Mucosa of gallbladder (tissue), 1 donor: ENCODE data around the gene AKAP3. TPM values are rescaled to one million over a fixed set of nuclear protein-coding genes. Genes with fewer than 3 reads are reported as not detected.

Experiments
- DNase-seq: peaks from one replicate; pipeline ENCODE4 v3.0.0-alpha.2; 2020; ENCODE audit warnings: low spot score
- total RNA-seq: library from RNA; stranded (reverse); gene quantifications from one replicate; pipeline ENCODE4 v1.2.1, GENCODE V29; 2021
- donor health status: DM: no; HTN: no; CAD: no.

AKAP3 gene
- 1.0 TPM for total RNA-seq

DNA sequence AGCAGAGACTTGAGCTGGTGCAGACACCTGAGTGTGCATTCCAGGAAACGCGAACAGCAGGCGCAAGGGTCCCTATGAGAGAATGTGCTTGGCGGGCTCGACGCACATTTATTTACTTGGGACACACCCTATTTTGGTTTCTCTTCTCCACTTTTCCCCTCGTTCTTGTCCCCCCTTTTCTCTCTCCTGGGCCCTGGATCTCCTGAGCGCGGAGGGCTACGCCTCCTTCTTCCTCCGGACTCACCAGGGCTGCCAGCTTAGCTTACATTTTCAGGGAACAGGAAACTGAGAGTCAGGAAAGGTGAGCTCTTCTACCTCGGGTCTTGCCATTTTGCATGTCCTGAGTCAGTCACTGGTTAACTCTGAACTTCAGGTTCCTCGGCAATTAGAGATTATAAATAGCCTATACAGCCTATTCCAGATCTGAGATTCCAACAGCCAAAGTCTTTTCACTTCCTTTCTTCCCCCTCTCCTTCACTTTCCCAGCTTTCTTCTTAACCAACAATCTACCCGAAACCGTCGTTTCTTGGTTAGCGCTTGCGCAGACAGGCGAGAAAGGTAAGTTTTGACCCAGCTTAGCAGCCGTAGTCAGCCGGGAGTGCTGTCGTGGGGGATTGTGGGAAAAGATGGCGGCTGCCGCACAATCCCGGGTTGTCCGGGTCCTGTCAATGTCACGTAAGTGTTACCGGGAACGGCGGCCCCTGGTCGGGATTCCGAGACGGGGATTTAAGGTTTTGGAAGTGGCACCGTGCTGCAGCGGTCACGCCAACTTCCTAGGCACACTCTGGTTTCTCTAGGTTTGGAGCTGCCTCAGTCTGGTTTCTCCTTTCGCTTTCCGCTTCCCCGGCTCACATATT is at the start of gene AKAP3, which contains the start of gene NDUFA9:
Gene AKAP3 (minus strand): TSS at position 551 of the 857 bp plus-strand sequence. CDS start 10,855 bp downstream, outside the sequence.
Gene NDUFA9 (plus strand): TSS at position 614 of the 857 bp plus-strand sequence. CDS start 13 bp downstream, at position 627.
- peak; percentile 90 for DNase-seq

DNA sequence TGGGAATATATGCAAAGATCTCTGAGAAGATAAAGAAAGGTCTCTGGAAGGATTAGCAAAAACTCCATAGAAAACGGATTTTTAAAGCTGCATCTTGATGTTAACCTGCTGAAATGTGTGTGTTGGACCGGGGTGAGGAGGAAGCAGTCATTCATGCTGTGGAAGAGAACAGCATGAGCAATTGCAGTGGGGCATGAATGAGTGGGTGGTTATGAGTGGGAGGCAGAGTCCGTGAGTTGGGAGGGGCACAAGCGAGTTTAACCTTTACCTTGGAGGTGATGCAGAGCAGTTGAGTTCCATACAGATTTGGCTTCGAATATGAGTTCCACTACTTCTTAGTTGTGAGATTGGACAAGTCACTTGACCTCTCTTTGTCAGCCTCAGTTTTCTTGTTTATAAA is 41.9 kb upstream of the AKAP3 start:
- DNase-seq: no peak

DNA sequence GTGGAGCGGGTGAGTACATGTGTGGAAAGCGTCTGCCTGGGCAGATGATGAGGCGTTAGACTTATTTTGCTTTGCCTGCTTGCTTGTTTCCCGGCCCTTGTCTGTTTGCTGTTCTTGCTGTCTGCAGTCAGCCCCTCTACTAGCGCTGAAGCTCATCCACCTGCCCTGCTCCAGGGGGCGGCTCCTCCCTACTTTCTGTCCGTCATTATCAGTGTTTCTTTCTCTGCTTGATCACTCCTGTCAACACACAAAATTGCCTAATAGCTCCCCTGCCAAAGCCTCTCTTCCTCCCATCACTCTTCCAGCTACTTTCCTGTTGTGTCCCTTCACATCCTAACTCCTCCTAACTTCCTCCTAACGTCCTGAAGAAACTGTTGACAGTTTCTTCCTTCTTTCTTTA is 36.5 kb upstream of the AKAP3 start:
- DNase-seq: no peak

DNA sequence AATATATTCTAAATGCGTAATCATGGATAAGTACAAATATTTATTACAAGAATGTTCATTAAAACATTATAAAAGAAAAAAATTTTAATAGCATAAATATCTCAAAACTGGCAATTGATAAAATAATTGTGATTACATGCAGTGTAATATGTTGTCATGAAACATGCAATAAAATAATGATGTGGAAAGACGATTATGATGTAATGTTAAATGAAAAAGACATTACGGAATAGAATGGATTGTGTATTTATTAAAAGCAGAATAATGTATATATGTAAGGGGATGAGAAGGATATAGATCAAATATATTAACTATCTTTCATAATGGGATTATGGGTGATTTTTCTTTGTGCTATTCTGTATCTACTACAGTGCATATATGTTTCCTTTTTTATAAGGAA is 32.9 kb upstream of the AKAP3 start:
- DNase-seq: no peak

DNA sequence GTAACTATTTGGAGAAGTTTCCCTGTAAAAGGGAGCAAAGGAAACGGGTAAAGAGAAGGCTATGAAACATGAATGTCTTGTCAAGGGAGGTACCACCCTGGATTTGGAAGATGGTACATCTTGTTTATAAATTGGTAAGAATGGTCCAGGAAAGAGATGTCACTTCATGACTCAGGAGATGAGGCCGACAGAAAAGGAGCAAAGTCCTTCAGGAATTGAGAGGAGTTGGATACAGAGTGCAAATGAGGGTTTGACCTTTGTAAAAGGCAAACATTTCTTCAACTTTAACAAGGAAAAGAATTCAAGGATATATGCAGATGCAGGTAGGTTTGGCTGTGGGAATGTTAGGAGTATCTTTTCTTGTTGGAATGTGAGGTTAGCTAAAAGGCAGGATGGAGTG is 30.9 kb upstream of the AKAP3 start:
- no peak for DNase-seq

DNA sequence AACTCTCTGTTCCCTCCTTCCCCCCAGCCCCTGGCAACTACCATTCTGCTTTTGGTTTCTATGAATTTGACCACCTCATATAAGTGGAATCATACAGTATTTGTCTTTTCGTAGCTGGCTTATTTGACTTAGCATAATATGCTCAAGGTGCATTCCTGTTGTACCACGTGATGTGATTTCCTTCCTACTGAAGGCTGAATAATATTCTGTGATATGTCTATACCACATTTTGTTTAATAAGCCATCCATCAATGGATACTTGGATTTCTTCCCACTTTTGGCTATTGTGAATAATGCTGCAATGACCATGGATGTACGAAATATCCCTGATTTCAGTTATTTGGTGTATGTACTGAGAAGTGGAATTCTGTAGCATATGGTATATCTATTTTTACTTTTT is 16.4 kb upstream of the AKAP3 start:
- DNase-seq: no peak

DNA sequence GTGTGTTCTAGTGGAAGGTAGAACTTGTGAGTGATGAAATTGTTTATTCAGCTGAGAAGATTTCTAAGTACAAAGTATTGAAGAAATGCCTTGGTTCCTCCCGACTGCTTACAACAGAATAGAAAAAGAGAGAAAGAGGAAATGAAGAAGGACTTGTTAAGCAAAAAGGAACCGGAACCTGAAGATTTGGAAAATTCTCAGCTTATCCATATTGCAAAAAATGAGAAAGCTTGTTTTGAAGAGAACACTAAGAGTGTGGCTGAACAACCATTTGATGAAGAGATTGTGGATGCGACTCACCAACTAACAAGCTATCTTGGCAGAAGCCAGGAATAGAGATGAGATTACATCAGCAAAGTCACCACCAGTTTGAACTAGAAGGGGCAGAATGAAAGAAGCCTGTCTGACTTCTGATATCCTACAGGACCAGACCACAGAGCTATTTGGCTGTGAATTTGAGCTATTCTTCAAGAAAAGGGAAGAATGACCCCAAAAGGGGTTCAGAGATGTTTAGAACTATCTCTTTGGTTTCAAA is 15.2 kb upstream of the AKAP3 start:
- no peak for DNase-seq

DNA sequence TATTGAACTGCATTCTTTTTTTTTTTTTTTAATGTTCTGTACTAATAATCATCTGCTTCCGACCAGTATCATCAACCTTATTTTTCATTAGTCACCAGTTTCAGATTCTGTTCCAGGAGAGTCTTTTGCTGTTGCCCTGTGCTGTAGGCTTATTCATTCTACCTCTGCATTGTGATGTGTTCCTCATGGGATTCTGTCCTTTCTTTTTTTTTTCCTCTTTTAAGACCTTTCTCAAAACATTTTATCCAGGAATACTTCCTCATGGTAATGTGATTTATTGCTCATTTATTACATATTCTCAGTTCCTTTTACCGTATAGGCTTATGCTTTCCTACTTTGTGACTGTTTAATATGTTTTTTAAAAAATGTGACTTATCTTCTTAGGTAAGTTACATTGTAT is 4.8 kb upstream of the AKAP3 start:
- no peak for DNase-seq

DNA sequence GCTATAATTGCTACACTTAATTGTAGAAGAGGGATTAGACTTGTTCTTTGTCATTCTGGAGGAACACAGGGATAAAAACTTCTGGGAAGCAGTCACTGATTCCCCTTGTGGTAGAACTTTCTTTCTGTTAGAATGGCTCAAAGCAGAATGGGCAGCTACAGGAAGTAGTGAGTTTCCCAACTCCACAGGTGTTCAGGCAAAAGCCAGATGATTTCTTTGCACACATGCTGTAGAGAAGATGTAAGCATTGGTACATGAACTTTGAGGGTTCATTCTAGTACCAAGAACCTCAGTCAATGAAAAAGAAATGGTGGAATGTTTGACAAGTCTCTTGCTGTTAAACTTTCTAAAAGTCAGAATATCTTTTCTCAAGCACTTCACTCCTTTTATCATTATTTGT is 4.4 kb upstream of the AKAP3 start:
- no peak for DNase-seq

DNA sequence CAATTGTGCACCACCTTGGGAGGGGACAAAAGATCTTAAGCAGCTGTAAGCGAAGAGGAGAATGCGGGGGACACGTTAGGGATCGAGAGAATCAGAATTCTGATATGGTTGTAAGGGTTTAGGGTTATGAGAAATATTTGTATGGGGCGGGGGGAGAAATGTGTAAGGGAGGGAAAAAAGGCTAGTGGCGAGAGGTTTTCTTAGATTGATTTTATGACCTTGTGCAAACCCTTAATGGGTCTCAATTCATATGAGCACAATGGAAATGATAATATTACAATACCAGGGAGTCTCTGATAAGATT is 459 bp upstream of the AKAP3 start:
- no peak for DNase-seq

DNA sequence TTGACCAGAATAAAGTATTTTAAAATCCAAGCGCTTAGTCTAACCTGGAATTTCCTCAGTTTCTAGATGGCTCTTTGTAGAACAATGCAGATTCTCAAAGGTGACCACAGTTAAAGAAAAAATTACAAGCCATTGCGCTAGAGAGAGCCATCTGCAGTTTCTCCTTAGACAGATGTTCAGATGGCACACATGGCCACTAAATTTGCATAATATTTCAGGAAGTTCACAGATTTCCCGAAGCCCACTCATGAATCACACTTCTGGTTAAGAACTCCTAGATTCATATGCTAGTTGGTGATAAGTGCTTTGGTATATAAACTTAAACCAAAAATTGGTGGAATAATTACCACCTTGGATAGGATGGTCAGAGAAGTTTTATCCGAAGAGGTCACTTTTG is 749 bp downstream of the AKAP3 start:
- DNase-seq: no peak

DNA sequence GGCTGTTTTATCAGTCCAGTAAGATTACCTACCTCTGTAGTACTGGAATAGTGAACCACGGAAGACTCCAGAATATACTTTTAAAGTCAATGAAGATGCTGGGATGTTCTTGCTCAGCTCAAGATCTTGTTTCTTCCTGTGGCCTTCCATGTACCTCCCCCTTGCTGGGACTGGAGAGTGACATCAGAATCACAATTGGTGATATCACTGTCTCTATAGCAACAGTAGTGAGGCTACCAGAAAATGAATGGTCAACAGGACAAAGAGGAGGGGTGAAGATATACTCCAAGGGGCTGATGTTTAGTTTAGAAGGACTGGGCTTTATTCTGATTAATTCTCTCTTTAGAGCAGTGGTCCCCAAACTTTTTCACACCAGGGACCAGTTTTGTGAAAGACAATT is 3.8 kb downstream of the AKAP3 start:
- no peak for DNase-seq

DNA sequence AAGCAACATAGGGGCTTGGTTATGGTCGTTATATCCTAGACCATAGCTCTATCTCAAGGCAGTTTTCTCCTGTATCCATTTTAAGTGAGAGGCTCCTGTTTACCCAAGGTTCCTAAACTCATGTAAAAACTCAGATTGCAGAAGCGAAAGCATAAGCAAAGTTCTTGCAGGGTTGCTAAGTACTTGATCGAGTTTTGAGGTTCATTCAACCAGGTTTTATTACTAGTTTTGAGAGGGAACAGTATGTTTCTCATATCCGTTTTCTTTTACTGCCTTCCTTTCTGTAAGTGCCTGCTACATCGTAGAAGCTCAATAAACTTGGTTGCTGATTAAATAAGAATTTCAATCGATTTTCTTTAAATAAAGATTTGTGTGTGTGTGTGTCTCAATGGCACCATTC is 5.1 kb downstream of the AKAP3 start:
- DNase-seq: no peak

DNA sequence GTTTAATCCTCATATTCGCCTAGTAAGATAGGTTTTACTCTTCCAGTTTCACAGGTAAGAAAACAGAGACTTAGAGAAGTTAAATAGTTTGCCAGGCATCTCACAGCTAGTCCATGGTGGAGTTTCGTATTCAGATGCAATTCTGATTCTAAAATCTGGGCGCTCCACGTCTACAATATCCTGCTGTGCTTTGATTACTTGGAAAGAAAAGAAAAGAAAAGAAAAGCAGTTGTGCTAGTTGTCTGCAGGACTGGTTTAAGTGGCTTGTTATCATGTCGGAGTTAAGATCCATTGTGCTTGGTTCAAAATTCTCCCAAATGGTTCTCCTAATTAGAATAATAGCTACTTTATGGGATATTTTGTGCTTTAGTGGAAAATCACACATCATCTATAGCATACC is 18.6 kb downstream of the AKAP3 start:
- DNase-seq: no peak

DNA sequence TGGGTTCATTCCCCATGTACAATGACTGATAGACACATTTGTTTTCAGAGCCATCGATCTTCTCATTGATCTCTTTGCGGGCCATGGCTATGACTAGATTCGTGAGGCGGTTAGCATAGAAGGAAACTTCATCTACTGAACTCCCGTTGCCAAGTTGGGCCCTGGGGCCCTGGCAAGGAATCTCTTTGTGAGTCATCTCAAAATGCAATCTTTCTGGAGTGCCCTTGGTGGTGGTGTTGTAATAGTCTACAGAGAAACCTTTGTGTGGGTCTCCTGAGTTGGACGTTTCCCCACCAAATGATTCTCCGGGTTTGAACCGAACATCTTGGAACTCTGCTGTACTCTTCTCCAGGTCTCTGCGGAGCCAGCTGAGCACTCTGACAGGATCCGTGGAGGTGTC is 20.4 kb downstream of the AKAP3 start:
- no peak for DNase-seq

DNA sequence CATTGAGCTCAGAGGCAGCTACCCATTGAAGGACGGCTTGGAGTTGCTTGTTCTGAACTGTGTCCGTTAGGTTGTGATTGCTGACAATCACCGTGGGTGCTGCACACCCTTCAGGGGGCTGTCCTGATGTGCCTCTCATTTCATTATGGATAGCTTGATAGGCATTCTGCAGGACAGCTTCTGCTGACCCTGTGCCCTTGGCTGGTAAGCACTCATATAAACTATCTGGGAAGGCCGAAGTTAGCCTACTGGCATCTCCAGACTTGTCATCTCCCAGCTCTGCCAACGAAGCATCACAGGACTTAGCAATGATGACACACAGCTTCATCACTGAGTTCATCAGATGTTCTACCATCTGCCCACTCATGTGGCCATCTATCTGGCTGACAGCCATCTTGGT is 22.3 kb downstream of the AKAP3 start:
- no peak for DNase-seq

DNA sequence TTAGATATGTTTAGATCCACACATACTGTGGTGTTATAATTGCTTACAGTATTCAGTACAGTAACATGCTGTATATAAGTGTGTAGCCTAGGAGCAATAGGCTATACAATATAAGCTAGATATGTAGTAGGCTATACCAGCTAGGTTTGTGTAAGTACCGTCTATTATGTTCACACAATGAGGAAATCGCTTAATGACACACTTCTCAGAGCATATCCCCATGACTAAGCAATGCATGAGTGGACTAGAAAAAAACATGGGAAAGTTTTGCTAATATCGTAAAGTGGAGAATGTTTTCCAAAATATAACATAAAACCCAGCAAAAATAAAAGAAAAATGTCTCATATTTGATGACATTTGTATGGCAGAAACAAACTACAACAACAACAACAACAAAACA is 27.3 kb downstream of the AKAP3 start:
- DNase-seq: no peak

DNA sequence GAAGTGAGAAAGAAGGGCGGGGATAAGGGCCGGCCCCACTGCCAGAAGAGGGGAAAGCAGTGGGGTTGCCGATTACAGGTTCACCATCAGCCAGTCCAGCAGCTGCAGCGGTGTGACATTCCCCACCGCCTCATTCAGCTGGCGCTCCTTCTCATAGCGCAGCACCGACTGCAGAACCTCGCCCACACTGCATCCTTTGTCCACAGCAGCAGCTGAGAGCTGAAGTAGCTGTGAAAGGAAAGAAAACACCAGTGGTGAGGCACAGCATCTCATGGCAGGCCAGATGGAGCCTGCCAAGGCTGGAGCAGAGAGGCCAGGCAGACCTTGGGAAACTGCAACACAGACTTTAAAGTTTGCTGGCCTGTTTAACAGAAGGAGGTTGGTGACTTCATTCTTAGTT is 33.2 kb downstream of the AKAP3 start:
- no peak for DNase-seq

DNA sequence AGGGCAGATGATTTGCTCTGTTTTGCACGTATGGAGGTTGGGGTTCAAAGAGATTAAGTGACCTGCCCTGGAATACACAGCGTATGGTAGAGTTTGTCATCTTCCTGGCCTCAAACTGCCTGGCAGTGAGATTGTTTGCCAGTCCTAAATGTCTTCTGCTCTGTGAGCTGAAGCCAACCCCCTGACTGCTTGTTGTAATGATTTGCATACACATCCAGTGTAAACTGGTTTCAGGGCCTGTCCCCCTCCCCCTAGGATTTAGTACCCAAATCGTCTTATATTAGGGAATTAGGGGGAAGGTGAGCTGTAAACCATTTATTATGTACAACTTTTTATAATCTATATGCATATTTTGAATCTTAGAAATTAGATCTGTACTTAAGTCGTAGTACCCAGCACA is 38.4 kb downstream of the AKAP3 start:
- no peak for DNase-seq

DNA sequence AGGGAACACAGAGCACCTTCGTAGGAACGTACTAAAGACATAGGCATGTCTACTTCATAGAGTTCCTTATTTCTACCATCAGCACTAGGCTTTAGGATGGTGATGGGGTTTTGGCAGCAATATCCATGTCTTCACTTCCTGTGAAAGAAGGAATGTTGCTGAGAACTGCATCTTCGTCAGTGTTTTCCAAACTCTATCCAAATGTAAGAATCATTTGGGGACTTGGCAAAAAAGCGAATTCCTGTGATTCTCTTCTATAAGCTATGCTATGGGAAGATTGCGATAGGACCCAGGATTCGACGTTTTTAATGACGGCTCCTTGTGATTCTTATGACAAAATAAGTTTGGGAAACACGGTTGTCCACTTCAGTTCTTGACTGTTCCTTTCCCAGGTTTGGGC is 39.8 kb downstream of the AKAP3 start:
- no peak for DNase-seq

DNA sequence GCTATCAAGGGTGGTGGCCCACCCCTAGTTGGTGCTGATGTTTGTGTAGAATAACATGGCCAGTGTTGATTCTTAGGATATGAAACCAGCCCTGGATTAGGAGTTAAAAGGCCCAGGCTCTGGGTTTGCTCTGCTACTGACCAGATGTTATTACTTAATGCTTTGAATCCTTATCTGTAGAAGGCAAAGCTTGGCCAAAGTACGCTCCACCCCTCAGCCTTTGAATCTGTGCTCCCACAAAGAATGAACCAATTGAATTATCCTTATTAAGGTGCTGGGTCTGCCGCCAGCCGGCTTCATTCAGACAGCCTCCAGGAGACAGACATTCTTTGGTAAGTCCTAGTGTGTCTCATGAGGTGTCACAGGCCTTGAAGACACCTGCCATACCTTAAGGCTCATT is 41.8 kb downstream of the AKAP3 start:
- no peak for DNase-seq

DNA sequence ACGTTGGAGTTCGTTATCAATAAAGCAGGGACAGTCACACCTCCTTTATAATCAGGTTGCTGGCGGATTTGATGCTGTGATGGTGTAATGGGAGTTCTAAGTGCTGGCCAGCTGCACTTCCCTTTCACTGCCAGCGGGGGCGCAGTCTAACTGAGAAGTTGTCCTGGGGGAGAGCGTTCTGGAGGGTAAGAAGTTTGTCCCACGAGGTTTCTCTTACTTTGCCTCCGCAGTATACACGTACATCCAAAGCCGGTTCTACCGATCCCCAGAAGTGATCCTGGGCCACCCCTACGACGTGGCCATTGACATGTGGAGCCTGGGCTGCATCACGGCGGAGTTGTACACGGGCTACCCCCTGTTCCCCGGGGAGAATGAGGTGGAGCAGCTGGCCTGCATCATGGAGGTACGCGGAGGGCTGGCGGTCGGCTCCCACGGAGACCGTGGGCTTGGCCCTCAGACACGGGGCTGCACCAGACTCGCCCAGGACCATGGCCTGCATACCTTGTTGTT is 44.1 kb downstream of the AKAP3 start:
- DNase-seq: peak; percentile 85

DNA sequence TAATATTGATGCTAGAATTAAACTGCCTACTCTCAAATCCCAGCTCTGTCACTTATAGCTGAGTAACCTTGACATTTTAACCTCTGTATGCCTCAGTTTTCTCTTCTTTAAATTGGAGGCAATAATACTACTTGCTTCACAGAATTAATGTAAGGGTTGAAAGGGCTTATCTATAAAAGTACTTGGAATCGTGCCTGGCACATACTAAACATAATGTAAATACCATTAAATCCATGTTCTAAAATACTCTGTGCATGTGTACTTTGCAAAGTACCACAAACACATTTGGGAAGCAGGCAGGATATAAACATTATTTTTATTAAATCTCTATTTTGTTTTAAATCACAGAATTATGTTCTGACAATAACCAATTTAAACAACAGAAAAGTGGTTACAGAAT is 44.9 kb downstream of the AKAP3 start:
- no peak for DNase-seq

DNA sequence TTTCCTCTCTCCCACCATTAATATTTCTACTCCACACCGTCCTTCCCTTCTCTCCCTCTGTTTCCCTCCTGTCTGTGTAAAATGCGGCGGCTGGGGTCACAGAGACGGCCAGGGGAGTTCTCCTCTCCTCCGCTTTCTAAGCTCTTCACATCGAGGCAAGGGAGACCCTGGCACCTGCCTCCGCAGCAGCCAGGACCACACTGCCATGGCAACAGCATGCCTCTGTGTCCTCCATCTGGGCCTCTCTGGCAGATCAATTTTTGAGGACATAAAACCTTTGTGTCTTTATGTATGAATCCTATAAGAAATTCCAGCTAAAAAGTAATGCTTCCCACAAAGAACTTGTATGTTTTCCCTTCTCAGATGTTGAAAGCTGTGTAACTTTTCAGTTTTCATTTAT is 45.4 kb downstream of the AKAP3 start:
- no peak for DNase-seq
